ENCODE results near the gene DLGAP3. TPM values are rescaled to one million over a fixed set of nuclear protein-coding genes. Genes with fewer than 3 reads are reported as not detected.

DLGAP3 gene
- total and polyA plus RNA-seq, 2 of the 13 experiments (the other 11 are each of a cell fraction or from before 2014, with no cell fraction given), result 0.03 to 0.04 TPM

DNA sequence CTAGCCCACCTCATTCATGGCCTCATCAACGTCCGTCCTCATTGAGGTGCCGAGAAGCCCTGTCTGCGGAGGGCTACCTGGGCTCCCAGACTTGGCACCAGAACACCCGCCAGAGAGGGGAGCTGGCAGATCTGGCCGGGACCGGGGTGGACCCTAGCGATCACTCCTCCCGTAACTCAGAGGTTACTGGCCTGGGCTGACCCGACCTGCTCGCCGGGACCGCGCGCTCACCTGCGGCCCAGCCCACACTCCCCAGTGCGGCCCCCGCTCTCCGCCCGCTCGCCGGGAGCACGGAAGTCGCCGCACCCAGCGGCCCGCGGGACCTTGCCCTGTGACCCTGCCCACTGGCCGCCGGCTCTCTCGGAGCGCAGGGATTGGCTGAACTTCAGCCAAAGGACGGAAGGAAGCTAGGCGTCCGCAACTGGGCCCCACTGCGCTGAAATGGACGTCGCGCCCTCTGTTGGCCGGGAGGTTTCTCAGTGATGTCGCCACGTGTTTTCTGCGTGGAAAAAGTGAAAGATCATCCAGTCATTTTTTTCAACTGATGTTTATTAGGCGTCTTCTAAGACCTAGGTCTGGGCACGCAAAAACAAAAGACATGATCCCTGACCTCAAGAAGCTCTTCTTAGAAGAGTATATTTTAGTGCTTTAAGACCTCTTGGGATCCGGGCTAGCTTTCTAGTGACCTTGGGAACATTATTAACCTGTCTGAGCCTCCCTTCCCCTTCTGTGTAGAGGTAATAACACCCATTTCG, 69.8 kb downstream of the DLGAP3 start, which contains the start of gene SMIM12 (continued):
- TF ChIP-seq IRF9 (CRISPR knock-in tag; IDR thresholded peaks at IDR 0.05; ENCODE audit: borderline replicate concordance) (peak; percentile 92), ZNF337 (CRISPR knock-in tag; IDR thresholded peaks at IDR 0.05; ENCODE audit: borderline replicate concordance, low read depth) (no peak), ZBTB21 (CRISPR knock-in tag; IDR thresholded peaks at IDR 0.05) (no peak), ZNF253 (CRISPR knock-in tag; IDR thresholded peaks at IDR 0.05; ENCODE audit: borderline replicate concordance) (no peak), CENPT (CRISPR knock-in tag; IDR thresholded peaks at IDR 0.05; ENCODE audit: low read depth) (no peak), ZNF598 (CRISPR knock-in tag; IDR thresholded peaks at IDR 0.05; ENCODE audit: borderline replicate concordance) (no peak; the same call in 1 of the 2 replicates), BCL3 (CRISPR knock-in tag; IDR thresholded peaks at IDR 0.05) (no peak), KDM5B (CRISPR knock-in tag; IDR thresholded peaks at IDR 0.05; ENCODE audit: borderline replicate concordance) (peak; percentile 84), FOXP1 (IDR thresholded peaks at IDR 0.05) (no peak), FOXP1 (CRISPR knock-in tag; IDR thresholded peaks at IDR 0.05) (no peak; the same call in 1 of the 2 replicates), XBP1 (CRISPR knock-in tag; IDR thresholded peaks at IDR 0.05) (no peak), KDM1A (CRISPR knock-in tag; IDR thresholded peaks at IDR 0.05) (0 out of 2 replicates have a peak, but pooled peaks have one; percentile 20), ZNF792 (CRISPR knock-in tag; IDR thresholded peaks at IDR 0.05) (peak; percentile 80), ZFYVE20 (CRISPR knock-in tag; IDR thresholded peaks at IDR 0.05; ENCODE audit: borderline replicate concordance, low read depth) (peak; percentile 48; the same call in 1 of the 2 replicates), RBFOX2 (IDR thresholded peaks at IDR 0.05; ENCODE audit: low read depth, low read length) (peak; percentile 99), MAZ (IDR thresholded peaks at IDR 0.05; ENCODE audit: borderline replicate concordance, low read depth, low read length) (peak; percentile 26; the same call in 1 of the 2 replicates), MAZ (CRISPR knock-in tag; IDR thresholded peaks at IDR 0.05; ENCODE audit: low read depth) (peak; percentile 93), TEAD2 (CRISPR knock-in tag; IDR thresholded peaks at IDR 0.05) (no peak), ZFX (CRISPR knock-in tag; IDR thresholded peaks at IDR 0.05; ENCODE audit: low read depth) (peak; percentile 95), ARID2 (CRISPR knock-in tag; IDR thresholded peaks at IDR 0.05; ENCODE audit: borderline replicate concordance) (peak; percentile 80; the same call in 1 of the 2 replicates)
- TF ChIP-seq, protein P1, sequence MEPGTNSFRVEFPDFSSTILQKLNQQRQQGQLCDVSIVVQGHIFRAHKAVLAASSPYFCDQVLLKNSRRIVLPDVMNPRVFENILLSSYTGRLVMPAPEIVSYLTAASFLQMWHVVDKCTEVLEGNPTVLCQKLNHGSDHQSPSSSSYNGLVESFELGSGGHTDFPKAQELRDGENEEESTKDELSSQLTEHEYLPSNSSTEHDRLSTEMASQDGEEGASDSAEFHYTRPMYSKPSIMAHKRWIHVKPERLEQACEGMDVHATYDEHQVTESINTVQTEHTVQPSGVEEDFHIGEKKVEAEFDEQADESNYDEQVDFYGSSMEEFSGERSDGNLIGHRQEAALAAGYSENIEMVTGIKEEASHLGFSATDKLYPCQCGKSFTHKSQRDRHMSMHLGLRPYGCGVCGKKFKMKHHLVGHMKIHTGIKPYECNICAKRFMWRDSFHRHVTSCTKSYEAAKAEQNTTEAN (CRISPR knock-in tag; conservative IDR thresholded peaks at IDR 0.05), result peak; percentile 73; the same call in 1 of the 2 replicates
- TF ChIP-seq, protein P2, sequence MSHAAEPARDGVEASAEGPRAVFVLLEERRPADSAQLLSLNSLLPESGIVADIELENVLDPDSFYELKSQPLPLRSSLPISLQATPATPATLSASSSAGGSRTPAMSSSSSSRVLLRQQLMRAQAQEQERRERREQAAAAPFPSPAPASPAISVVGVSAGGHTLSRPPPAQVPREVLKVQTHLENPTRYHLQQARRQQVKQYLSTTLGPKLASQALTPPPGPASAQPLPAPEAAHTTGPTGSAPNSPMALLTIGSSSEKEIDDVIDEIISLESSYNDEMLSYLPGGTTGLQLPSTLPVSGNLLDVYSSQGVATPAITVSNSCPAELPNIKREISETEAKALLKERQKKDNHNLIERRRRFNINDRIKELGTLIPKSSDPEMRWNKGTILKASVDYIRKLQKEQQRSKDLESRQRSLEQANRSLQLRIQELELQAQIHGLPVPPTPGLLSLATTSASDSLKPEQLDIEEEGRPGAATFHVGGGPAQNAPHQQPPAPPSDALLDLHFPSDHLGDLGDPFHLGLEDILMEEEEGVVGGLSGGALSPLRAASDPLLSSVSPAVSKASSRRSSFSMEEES (CRISPR knock-in tag; IDR thresholded peaks at IDR 0.05), result peak; percentile 77
- TF ChIP-seq, protein P3, sequence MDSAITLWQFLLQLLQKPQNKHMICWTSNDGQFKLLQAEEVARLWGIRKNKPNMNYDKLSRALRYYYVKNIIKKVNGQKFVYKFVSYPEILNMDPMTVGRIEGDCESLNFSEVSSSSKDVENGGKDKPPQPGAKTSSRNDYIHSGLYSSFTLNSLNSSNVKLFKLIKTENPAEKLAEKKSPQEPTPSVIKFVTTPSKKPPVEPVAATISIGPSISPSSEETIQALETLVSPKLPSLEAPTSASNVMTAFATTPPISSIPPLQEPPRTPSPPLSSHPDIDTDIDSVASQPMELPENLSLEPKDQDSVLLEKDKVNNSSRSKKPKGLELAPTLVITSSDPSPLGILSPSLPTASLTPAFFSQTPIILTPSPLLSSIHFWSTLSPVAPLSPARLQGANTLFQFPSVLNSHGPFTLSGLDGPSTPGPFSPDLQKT (CRISPR knock-in tag; IDR thresholded peaks at IDR 0.05; ENCODE audit: borderline replicate concordance), result no peak

Data from HepG2 (cell line).